HepG2 (cell line): ENCODE measurements around the gene BTBD7. TPM values are rescaled to one million over a fixed set of nuclear protein-coding genes. Genes with fewer than 3 reads are reported as not detected.

ENCODE experiments used
- HNRNPUL1 ChIP-seq: fragments of 200-400 bp; formaldehyde crosslinking; IDR thresholded peaks from 2 replicates; pipeline ENCODE4 v1.6.1; 2017; ENCODE audit warnings: low read depth, mild to moderate bottlenecking, low read length, moderate library complexity
- KAT2B ChIP-seq: fragments of 150-350 bp; IDR thresholded peaks from 2 replicates; pipeline ENCODE4 v1.6.1; 2014; ENCODE audit warnings: low read depth, low read length, borderline replicate concordance
- polyA plus RNA-seq, 8 experiments: library from polyadenylated mRNA; depleted of rRNA in 3 of 8; stranded (reverse) in 7 of 8; unstranded in 1 of 8; fragments of >200 nt; fragmentation: Illumina TruSeq in 4 of 8; extraction: Trizol in 4 of 8; gene quantifications; 2 replicates each; pipeline versions ENCODE4 v1.2.1 to v1.2.3, GENCODE V29; 2011 to 2016; ENCODE audit warnings: low read depth in 4 of 8, missing spikeins in 1 of 8, mixed read lengths in 1 of 8; ENCODE audit not compliant: insufficient read depth in 1 of 8
- total RNA-seq, 5 experiments: library from RNA; depleted of rRNA; stranded (reverse); fragments of >200 nt; fragmentation: Illumina TruSeq; extraction: Trizol; gene quantifications; 2 replicates each; pipeline ENCODE4 v1.2.3, GENCODE V29; 2016; ENCODE audit warnings: low read depth in 1 of 5
- TF ChIP-seq, protein P1 (sequence below): sonication (generic); formaldehyde crosslinking; IDR thresholded peaks from 2 replicates; pipeline ENCODE4 v1.5.0; 2020; ENCODE audit warnings: mild to moderate bottlenecking, missing genetic modification reagents
- TF ChIP-seq, protein P2 (sequence below): sonication (generic); formaldehyde crosslinking; IDR thresholded peaks from 2 replicates; pipeline ENCODE4 v1.9.0; 2021; ENCODE audit warnings: mild to moderate bottlenecking, missing genetic modification reagents
- TF ChIP-seq, protein P3 (sequence below): IDR thresholded peaks from 2 replicates; pipeline ENCODE4 v1.6.1; 2012; ENCODE audit warnings: low read length, improper control_type of control experiment

BTBD7 gene
- total and polyA plus RNA-seq, 2 of the 13 experiments (the other 11 are each of a cell fraction or from before 2014, with no cell fraction given), result 11.6 to 15.2 TPM

DNA sequence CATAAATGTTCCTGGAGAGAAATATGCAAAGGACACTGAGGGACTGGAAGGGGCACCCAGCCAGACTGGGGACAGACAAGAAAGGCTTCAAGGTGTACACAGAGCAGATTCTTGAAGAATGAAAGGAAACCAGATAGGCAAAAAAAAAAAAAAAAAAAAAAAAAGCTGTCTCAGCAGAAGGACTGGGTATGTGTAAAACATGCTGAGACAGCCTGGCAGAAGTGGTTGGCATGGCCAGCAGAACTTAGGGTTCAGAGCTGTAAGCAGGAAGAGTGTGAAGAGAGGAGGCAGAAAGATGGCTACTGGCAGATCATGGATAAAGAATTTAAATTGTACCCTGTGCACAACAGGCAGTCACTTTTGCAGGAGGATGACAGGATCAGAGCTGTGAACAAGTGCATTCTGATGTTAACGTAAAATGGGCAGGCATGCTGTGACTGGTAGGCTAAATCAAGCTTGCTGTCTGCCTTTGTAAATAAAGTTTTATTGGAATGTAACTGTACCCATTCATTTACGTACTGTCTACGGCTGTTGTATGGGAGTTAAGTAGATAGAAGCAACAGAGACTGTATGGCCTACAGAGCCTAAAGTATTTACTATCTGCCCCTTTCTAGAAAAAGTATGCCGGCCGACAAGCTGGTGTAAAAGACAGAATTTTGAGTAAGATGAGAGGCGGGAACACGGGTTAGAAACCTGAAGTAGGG lies 83.6 kb downstream of the BTBD7 start (continued):
- TF ChIP-seq, protein P1, sequence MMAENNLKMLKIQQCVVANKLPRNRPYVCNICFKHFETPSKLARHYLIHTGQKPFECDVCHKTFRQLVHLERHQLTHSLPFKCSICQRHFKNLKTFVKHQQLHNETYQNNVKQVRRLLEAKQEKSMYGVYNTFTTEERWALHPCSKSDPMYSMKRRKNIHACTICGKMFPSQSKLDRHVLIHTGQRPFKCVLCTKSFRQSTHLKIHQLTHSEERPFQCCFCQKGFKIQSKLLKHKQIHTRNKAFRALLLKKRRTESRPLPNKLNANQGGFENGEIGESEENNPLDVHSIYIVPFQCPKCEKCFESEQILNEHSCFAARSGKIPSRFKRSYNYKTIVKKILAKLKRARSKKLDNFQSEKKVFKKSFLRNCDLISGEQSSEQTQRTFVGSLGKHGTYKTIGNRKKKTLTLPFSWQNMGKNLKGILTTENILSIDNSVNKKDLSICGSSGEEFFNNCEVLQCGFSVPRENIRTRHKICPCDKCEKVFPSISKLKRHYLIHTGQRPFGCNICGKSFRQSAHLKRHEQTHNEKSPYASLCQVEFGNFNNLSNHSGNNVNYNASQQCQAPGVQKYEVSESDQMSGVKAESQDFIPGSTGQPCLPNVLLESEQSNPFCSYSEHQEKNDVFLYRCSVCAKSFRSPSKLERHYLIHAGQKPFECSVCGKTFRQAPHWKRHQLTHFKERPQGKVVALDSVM (CRISPR knock-in tag), result no peak
- TF ChIP-seq, protein P2, sequence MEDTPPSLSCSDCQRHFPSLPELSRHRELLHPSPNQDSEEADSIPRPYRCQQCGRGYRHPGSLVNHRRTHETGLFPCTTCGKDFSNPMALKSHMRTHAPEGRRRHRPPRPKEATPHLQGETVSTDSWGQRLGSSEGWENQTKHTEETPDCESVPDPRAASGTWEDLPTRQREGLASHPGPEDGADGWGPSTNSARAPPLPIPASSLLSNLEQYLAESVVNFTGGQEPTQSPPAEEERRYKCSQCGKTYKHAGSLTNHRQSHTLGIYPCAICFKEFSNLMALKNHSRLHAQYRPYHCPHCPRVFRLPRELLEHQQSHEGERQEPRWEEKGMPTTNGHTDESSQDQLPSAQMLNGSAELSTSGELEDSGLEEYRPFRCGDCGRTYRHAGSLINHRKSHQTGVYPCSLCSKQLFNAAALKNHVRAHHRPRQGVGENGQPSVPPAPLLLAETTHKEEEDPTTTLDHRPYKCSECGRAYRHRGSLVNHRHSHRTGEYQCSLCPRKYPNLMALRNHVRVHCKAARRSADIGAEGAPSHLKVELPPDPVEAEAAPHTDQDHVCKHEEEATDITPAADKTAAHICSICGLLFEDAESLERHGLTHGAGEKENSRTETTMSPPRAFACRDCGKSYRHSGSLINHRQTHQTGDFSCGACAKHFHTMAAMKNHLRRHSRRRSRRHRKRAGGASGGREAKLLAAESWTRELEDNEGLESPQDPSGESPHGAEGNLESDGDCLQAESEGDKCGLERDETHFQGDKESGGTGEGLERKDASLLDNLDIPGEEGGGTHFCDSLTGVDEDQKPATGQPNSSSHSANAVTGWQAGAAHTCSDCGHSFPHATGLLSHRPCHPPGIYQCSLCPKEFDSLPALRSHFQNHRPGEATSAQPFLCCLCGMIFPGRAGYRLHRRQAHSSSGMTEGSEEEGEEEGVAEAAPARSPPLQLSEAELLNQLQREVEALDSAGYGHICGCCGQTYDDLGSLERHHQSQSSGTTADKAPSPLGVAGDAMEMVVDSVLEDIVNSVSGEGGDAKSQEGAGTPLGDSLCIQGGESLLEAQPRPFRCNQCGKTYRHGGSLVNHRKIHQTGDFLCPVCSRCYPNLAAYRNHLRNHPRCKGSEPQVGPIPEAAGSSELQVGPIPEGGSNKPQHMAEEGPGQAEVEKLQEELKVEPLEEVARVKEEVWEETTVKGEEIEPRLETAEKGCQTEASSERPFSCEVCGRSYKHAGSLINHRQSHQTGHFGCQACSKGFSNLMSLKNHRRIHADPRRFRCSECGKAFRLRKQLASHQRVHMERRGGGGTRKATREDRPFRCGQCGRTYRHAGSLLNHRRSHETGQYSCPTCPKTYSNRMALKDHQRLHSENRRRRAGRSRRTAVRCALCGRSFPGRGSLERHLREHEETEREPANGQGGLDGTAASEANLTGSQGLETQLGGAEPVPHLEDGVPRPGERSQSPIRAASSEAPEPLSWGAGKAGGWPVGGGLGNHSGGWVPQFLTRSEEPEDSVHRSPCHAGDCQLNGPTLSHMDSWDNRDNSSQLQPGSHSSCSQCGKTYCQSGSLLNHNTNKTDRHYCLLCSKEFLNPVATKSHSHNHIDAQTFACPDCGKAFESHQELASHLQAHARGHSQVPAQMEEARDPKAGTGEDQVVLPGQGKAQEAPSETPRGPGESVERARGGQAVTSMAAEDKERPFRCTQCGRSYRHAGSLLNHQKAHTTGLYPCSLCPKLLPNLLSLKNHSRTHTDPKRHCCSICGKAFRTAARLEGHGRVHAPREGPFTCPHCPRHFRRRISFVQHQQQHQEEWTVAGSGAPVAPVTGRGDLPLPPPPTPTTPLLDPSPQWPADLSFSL (CRISPR knock-in tag), result no peak
- TF ChIP-seq HNRNPUL1 (no peak), KAT2B (no peak)
- TF ChIP-seq, protein P3, sequence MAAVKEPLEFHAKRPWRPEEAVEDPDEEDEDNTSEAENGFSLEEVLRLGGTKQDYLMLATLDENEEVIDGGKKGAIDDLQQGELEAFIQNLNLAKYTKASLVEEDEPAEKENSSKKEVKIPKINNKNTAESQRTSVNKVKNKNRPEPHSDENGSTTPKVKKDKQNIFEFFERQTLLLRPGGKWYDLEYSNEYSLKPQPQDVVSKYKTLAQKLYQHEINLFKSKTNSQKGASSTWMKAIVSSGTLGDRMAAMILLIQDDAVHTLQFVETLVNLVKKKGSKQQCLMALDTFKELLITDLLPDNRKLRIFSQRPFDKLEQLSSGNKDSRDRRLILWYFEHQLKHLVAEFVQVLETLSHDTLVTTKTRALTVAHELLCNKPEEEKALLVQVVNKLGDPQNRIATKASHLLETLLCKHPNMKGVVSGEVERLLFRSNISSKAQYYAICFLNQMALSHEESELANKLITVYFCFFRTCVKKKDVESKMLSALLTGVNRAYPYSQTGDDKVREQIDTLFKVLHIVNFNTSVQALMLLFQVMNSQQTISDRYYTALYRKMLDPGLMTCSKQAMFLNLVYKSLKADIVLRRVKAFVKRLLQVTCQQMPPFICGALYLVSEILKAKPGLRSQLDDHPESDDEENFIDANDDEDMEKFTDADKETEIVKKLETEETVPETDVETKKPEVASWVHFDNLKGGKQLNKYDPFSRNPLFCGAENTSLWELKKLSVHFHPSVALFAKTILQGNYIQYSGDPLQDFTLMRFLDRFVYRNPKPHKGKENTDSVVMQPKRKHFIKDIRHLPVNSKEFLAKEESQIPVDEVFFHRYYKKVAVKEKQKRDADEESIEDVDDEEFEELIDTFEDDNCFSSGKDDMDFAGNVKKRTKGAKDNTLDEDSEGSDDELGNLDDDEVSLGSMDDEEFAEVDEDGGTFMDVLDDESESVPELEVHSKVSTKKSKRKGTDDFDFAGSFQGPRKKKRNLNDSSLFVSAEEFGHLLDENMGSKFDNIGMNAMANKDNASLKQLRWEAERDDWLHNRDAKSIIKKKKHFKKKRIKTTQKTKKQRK, result no peak
